ENCODE data around the gene TTC7B.

- TF ChIP-seq CTCF (IDR thresholded peaks at IDR 0.05) = no peak
- no peak for TF ChIP-seq POLR2A (IDR thresholded peaks at IDR 0.05)
Observed at GRCh38 chr14:90506748-90507147, 309.5 kb downstream of the TTC7B start.
